Measurements from ENCODE around the gene RIF1. TPM values are rescaled to one million over a fixed set of nuclear protein-coding genes. Genes with fewer than 3 reads are reported as not detected.

The RIF1 gene
- total RNA-seq, 1 donor from 2014 or later = 36.4 TPM

DNA sequence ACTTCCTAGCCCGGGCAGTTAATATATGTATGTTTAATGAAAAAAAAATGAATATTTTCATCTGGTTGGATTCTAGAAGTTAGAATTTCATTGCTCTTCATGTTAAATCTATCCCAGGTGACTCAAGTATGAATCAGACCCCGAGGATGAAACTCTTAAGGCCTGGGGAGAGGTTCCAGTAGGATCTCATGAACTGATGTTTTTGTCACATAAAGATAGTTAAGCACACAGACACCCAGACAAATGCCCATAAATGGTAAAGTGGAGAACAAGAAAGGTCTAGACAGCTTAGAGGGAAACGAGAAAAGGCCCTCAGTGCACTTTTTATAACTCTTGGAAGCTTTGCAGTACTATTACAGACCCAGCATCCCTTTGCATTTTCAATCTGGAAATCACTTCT lies 114.1 kb downstream of the RIF1 start:
- no peak for ATAC-seq
- TF ChIP-seq, protein P1, sequence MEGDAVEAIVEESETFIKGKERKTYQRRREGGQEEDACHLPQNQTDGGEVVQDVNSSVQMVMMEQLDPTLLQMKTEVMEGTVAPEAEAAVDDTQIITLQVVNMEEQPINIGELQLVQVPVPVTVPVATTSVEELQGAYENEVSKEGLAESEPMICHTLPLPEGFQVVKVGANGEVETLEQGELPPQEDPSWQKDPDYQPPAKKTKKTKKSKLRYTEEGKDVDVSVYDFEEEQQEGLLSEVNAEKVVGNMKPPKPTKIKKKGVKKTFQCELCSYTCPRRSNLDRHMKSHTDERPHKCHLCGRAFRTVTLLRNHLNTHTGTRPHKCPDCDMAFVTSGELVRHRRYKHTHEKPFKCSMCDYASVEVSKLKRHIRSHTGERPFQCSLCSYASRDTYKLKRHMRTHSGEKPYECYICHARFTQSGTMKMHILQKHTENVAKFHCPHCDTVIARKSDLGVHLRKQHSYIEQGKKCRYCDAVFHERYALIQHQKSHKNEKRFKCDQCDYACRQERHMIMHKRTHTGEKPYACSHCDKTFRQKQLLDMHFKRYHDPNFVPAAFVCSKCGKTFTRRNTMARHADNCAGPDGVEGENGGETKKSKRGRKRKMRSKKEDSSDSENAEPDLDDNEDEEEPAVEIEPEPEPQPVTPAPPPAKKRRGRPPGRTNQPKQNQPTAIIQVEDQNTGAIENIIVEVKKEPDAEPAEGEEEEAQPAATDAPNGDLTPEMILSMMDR (IDR thresholded peaks at IDR 0.05) = no peak

DNA sequence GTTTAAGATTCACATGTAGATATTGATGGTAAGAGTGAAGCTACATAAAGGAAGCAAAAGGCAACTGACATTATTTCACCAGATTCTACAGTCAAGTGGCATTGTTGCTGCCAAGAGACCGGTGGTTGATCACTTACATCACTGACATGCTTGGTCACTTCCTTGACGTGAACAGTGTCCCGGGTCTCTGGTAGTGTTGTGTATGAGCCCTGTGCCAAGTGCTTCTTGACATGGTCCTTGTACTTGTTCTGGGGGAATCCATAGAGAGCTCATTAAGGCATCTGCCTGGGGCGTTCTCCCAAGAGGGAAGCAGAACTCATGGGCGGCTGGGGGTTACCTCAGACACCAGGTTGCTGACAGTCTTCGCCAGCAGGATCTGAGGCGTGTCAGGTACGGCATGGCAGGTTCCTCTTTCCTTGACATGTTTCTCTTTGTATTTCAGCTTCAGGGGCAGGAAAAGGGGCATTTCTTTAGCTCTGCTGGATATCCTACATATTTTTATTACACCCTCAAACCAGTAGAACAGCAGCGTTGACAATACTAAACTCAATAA lies 116.2 kb downstream of the RIF1 start:
- Histone ChIP-seq H3K36me3 (no peaks in the 10 kb centered on the region), H3K9me3 (no peaks in the 10 kb centered on the region), H3K27ac (no peak overlapping the region), H3K4me3 (no peak overlapping the region), H3K4me1 (no peaks in the 10 kb centered on the region), H3K27me3 (no peaks in the 10 kb centered on the region)
- TF ChIP-seq, protein P1 (IDR thresholded peaks at IDR 0.05) = no peak
- intact Hi-C loops (cut with DNase I) = no loop called here
- DNase-seq = no peak
- ATAC-seq = no peak

More for the DNA sequence above, 114.1 kb downstream of the RIF1 start:
- Histone ChIP-seq H3K4me1 (no peaks in the 10 kb centered on the region), H3K27ac (no peak overlapping the region), H3K36me3 (no peaks in the 10 kb centered on the region), H3K4me3 (no peak overlapping the region), H3K27me3 (no peaks in the 10 kb centered on the region), H3K9me3 (no peaks in the 10 kb centered on the region)
- intact Hi-C loops (cut with DNase I) = no loop called here
- no peak for DNase-seq

DNA sequence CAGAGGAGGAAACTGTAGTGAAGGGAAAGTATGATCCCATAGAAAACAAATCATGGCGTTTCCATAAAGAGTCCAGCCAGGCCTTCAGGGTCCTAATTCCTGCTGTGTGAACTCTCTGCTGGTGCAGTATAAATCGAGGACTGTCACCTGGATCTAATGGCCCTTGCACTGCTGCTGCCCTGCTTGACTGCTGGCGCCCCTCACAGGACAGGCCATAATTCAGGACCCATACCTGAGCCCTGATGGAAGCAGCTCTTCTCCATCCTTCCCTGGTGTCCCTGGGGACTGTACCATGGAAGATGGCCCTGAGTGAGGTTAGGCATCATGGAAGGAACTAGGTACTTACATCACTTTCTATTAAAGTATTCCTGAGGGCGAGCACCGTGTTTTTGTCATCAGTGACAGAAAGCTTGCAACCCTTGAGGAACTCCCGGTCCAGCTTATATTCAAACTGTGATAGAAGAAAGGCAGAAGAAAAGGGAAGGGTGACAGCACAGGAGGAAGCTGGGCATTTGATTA lies 116.9 kb downstream of the RIF1 start:
- intact Hi-C loops (cut with DNase I) = no loop called here

More for the DNA sequence above, 116.9 kb downstream of the RIF1 start:
- Histone ChIP-seq H3K9me3 (no peaks in the 10 kb centered on the region), H3K27me3 (no peaks in the 10 kb centered on the region), H3K4me3 (no peak overlapping the region), H3K4me1 (no peaks in the 10 kb centered on the region), H3K27ac (no peak overlapping the region), H3K36me3 (no peaks in the 10 kb centered on the region)
- DNase-seq (no peak), ATAC-seq (no peak)
- TF ChIP-seq, protein P1 (IDR thresholded peaks at IDR 0.05) = no peak

Small RNAs within 50 kb of the gene (microRNA-seq; reads per million reads assigned to microRNA genes)
- gene MIR4773-1 (ENCODE audit: borderline microRNAs expressed) = not detected
- not detected for gene MIR4773-2 (ENCODE audit: borderline microRNAs expressed)

Other genes starting within 250 kb of the RIF1 start
- 9.4 TPM for gene RBM43, start 148.0 kb upstream of the RIF1 start, total RNA-seq
- 24.5 TPM for gene NMI, start 120.2 kb upstream of the RIF1 start, total RNA-seq
- gene TNFAIP6, start 52.3 kb upstream of the RIF1 start, total RNA-seq = 3.0 TPM